Upper lobe of left lung (tissue), 4 donors: Measurements from ENCODE around the gene TEX55.
"Not testable (repeated sequence)": the region's sequence is repeated elsewhere in the genome, so short reads cannot be mapped to it uniquely, and the experiment has no call there.

Source experiments
- CTCF ChIP-seq, 6 experiments: fragments of 450-650 bp in 4 of 6; fragments of 200-600 bp in 2 of 6; sonication (generic) in 2 of 6; IDR thresholded peaks; one replicate each; pipeline ENCODE4 v1.5.1; 2016 to 2019; ENCODE audit warnings: antibody characterized with exemption in 6 of 6
- EP300 ChIP-seq, 4 donors: sonication (generic); formaldehyde crosslinking; IDR thresholded peaks; one replicate each; pipeline ENCODE4 v1.5.1; 2017; ENCODE audit warnings: antibody characterized with exemption in 4 of 4, control low read depth in 2 of 4

- not testable (repeated sequence) for TF ChIP-seq CTCF, EP300 (IDR thresholded peaks at IDR 0.05)
Observed at GRCh38 chr3:119118330-119118729, 27.6 kb upstream of the TEX55 start.
